Right ventricle myocardium superior (tissue), 1 donor: Measurements from ENCODE around the gene PROC. TPM values are rescaled to one million over a fixed set of nuclear protein-coding genes. Genes with fewer than 3 reads are reported as not detected.
"Not testable (repeated sequence)": the region's sequence is repeated elsewhere in the genome, so short reads cannot be mapped to it uniquely, and the experiment has no call there.

Experiments
- ATAC-seq: fragments of 200-7000 bp; cut with Tn5 transposase; one replicate; pipeline ENCODE4 v1.9.1; 2020; ENCODE audit warnings: mild to moderate bottlenecking; ENCODE audit not compliant: poor library complexity
- DNase-seq: peaks from one replicate; pipeline ENCODE4 v3.0.0-alpha.2; 2020
- intact Hi-C: fragments of 100-400 bp; cut with DNase I; formaldehyde crosslinking; loops from one replicate; pipeline ENCODE4 v1.11.2; 2022
- total RNA-seq: library from RNA; stranded (reverse); fragmentation: NEBNext Ultra II Directional; extraction: Animal tissue kit (Norgen Biotek cat#: 25700); gene quantifications from one replicate; pipeline ENCODE4 v1.2.1, GENCODE V29; 2021
- donor health status: DM: no; HTN: yes; CAD: no; lungs with severe emphysema.

Gene PROC
- total RNA-seq, 1 donor from 2014 or later, result not detected

DNA sequence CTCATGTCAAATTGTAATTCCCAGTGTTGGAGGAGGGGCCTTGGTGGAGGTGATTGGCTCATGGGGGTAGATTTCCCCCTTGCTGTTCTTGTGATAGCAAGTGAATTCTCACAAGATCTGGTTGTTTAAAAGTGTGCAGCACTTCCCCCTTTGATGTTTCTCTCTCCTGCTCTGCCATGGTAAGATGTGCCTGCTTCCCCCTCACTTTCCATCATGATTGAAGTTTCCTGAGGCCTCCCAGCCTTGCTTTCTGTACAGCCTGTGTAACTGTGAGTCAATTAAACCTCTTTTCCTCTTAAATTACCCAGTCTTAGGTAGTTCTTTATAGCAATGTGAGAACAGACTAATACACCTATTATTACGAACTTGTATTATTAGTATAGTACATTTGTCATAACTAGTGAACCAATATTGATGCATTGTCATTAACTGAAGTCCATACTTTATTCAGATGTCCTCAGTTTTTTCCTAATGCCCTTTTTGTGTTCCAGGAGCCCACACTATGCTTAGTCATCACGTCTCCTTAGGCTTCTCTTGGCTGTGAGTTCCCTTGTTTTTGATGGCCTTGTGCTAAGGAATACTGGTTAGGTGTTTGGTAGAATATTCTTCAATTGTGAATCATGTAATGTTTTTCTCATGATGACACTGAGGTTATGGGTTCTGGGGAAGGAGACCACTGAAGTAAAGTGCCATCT lies 25.9 kb upstream of the PROC start:
- intact Hi-C loops, result no loop called here
- ATAC-seq (no peak), DNase-seq (no peak)

- ATAC-seq (no peak), DNase-seq (no peak)
- intact Hi-C loops, result no loop called here
Measured at GRCh38 chr2:127392828-127393578, 25.2 kb upstream of the PROC start.

- ATAC-seq (no peak), DNase-seq (no peak)
- intact Hi-C loops, result no loop called here
Measured at GRCh38 chr2:127394492-127394891, 23.7 kb upstream of the PROC start.

- no peak for DNase-seq
- ATAC-seq, result no peak
Measured at GRCh38 chr2:127397568-127398238, 20.5 kb upstream of the PROC start.

DNA sequence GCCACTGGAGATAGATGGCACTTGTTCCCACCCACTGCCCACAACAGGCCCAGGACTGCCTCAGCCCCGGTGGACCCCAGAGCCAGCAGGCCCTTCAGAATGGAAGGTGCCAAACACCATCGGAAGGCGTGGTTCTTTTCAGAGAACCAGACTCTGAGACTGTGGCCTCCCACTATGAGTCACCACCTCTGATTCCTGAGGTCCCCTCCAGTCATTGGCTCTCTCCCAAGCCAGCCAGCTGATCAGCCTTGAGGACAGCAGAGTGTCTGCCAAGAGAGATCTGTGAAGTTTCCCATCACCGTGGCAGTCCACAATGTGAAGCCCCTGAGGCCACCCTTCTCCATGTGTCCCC lies 20.0 kb upstream of the PROC start:
- ATAC-seq (peak; percentile 85), DNase-seq (peak; percentile 84)
- intact Hi-C loops, result no loop called here

More at GRCh38 chr2:127397568-127398238, 20.5 kb upstream of the PROC start:
- intact Hi-C loops, result no loop called here

- ATAC-seq, result no peak
- DNase-seq, result no peak
- intact Hi-C loops, result no loop called here
Measured at GRCh38 chr2:127400533-127400896, 17.7 kb upstream of the PROC start.

- intact Hi-C loops, result no loop called here
- no peak for DNase-seq
- no peak for ATAC-seq
Measured at GRCh38 chr2:127400897-127401756, 17.1 kb upstream of the PROC start.

GRCh38 chr2:127401757-127402695 lies 16.2 kb upstream of the PROC start:
- no peak for DNase-seq
- no peak for ATAC-seq
- intact Hi-C loops, result no loop called here

DNA sequence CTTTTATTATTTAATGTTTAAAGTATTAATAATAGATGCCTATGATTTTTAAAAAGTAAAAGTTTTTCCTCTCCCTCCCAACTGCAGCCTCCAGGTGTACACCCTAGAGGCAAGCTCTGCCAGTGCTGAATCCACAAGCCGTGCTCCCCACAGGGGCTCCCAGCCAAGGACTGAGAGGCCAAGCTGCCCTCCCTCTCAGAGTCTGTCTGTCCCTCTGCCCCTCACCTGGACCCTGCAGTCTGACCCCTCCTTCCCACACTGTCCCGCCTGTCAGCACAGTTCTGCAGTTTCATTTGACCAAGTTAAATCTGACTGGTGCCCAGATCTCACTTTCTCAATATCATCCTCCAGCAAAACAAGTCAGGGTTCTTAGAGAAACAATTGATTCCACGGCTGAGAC lies 14.8 kb upstream of the PROC start:
- ATAC-seq, result no peak
- intact Hi-C loops, result no loop called here

GRCh38 chr2:127404466-127405254 lies 13.6 kb upstream of the PROC start:
- intact Hi-C loops, result no loop called here
- ATAC-seq (no peak), DNase-seq (no peak)

More for the DNA sequence above, 14.8 kb upstream of the PROC start:
- DNase-seq, result no peak

GRCh38 chr2:127405255-127405610 lies 13.0 kb upstream of the PROC start:
- ATAC-seq (no peak), DNase-seq (no peak)
- intact Hi-C loops, result no loop called here

DNA sequence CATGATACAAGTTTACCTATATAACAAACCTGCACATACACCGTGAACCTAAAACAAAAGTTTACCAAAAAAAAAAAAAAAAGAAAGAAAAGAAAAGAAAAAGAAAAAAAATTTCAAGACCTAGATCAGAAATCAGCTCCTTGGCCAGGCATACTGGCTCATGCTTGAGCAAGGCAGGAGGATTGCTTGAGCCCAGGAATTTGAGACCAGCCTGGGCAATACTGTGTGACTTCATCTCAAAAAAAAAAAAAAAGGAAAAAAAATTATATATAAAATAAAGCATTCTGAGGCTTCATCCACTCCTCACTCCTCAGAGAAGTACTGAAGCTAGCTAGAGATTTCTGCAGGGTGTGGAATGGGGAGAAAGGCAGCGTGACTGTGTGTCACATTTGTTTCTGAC lies 11.8 kb upstream of the PROC start:
- no peak for DNase-seq
- no peak for ATAC-seq
- intact Hi-C loops, result no loop called here

- intact Hi-C loops, result no loop called here
- no peak for DNase-seq
- ATAC-seq, result no peak
Measured at GRCh38 chr2:127407091-127407490, 11.1 kb upstream of the PROC start.

GRCh38 chr2:127407661-127408003 lies 10.6 kb upstream of the PROC start:
- peak; percentile 8 for ATAC-seq
- DNase-seq, result no peak
- intact Hi-C loops, result no loop called here

- ATAC-seq (peak; percentile 96), DNase-seq (peak; percentile 95)
- intact Hi-C loops, result no loop called here
Measured at GRCh38 chr2:127408004-127408806, 10.0 kb upstream of the PROC start.

DNA sequence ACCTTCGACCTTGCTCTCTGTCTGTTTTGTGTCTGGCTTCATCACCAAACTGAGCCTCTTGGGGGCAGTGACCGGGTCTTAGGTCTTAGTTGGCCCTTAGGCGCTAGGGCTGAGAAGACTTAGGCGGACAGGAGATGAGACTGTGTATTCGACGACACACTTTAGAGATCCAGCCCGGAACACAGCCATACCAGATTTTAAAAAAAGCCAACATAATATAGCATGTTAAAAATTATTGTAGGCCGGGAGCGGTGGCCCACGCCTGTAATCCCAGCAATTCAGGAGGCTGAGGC lies 9.5 kb upstream of the PROC start:
- DNase-seq (no peak), ATAC-seq (no peak)
- intact Hi-C loops, result no loop called here

DNA sequence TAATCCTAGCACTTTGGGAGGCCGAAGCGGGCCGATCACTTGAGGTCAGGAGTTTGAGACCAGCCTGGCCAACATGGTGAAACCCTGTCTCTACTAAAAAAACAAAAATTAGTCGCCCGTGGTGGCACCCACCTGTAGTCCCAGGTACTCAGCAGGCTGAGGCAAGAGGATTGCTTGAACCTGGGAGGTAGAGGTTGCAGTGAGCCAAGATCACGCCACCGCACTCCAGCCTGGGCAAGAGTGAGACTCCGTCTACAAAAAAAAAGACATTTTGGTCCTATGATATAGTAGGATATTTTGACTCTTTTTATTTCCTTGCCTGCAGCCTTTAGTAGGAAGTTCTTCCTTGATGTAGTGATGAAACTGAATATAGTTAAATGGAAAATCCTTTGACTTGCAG lies 8.5 kb upstream of the PROC start:
- intact Hi-C loops, DNase-seq: not testable (repeated sequence)

More for the DNA sequence above, 8.5 kb upstream of the PROC start:
- ATAC-seq, result not testable (repeated sequence)
